Stimulated activated CD4-positive, alpha-beta T cell treated with anti-CD3 and anti-CD28 coated beads, Interleukin-4, amount 100 ng/mL, for 48 hours (primary cell): ENCODE results near the gene GIPC1.

Experiments used
- DNase-seq, 2 donors: peaks; one replicate each; pipeline ENCODE4 v3.0.0-alpha.2; 2020; ENCODE audit warnings: low read depth in 2 of 2

The GIPC1 gene

DNA sequence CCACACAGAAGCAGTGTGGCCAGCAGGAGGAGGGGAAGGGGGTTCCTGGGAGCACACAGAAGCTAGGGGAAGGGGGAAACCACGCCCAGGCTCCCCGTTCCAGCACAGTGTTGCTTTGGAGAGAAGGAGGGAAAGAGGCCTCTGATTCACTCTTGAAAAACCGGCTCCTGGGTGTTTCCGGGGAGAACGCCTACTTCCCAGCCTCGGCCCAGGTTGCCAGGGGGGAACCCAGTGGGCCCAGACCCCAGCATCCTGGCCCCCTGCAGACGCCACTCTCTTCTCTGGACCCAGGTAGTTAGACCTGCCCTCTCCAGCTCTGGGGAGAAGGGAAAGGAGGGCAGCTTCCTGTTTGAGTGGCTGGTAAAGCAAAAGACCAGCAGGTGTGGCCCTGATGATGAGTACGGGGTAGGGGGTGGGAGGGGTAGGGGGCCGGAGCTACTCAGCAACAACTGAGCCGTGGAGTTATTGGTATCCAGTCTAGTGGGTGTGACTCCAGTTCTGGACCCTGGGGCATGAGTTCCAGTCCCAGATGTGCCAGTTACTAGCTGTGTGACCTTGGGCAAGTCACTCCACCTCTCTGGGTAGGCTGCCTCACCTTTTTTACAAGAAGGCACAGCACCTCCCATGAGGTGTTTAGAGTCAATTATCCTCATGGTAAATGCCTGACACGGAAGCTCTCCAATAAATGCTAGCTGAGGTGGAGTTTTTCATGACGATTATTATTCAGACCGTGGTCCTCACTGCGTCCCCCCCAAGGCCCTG is 836 bp downstream of the GIPC1 start:
- DNase-seq, result no peak

DNA sequence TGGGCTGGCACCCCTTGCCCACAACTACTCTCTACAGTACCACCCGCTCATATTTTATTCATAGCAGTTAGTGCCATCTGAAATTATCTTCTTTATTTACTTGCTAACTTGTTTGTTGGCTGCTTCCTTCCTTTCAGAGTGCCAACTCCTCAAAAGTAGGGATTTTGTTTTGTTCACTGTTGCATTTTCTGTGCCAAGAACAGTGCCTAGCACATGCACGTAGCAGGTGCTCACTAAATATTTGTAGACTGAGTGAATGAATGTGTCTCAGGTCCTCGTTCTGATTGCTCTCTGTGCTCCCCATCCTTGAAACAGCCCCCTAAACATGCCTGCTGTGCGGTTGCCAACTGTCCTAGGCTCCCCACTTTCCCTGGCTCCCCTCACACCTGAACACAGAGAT is 1.5 kb downstream of the GIPC1 start:
- no peak for DNase-seq

DNA sequence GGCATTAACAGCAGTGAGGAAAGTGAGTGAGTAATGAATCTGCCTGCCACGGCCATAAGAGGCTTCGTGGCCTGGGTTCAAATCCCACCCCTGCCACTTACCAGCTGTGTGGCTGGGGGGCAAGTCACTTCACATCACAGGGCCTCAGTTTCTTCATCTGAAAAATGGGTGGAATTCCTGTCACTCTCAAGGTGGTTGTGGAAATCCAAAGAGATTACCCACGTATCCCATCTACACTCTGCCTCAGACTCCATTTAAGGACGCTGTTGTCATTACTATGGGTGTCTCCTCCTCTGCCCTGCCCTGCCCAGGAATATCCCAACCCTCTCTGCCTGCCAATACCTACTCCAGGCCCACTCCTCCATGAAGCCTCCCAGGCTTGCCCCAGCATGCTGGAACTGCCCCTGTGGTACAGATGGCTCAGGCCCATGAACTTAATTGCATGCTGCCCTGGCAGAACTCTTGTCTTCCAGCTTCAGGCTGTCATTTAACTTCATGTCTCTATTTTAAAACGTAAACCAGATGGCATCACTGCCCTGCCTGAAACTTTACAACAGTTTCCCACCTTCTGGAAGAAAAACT is 3.1 kb downstream of the GIPC1 start:
- DNase-seq, result no peak

- no peak for DNase-seq
Measured at GRCh38 chr19:14487370-14488125, 8.4 kb downstream of the GIPC1 start.

DNA sequence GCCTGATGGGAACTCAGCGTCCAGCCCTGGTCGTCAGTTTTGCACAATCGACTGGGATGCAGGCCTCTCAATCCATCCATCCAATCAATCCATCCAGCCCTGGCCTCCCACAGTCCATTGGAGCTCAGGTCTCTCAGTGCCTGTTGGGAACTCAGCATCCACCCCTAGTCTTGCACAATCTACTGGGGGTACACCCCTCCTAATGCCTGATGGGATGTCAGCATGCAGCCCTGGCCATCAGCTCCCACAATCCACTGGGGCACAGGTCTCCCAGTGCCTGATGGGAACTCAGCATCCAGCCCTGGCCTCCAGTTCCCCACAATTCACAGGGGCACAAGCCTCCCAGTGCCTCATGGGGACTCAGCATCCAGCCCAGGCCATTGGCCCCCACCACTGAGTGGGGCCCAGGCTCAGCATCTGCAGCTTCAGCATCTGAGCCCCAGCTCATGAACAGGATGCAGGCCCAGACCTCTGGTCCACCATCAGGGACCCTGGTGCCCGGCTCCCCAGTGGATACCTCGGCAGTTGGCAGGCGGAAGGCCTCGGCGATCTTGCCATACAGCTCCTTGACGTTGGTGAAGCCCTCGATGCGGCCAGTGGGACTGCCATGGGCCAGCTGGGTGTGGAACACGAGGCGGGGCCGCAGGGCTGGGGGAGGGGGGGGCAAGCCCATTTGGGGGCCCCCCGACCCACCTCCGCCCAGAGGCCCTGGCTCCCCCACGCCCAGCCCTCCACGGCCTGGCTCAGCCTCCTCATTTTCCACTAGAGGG is 13.6 kb downstream of the GIPC1 start:
- no peak for DNase-seq

DNA sequence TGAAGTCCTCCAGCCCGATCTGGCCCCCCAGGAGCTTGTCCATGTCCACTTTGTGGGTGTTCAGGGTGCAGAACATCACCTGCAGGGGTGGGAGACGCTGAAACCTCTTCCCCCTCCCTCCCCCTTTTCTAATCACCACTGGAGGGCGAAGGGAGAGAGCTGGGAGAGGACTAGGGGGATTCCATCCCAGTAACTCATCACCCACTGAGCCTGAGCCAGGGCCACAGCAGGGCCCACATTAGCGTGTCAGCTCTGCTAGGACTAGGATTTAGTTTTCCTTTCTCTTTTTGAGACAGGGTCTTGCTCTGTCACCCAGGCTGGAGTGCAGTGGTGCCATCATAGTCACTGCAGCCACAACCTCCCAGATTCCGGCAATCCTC is 15.2 kb downstream of the GIPC1 start:
- DNase-seq, result no peak

DNA sequence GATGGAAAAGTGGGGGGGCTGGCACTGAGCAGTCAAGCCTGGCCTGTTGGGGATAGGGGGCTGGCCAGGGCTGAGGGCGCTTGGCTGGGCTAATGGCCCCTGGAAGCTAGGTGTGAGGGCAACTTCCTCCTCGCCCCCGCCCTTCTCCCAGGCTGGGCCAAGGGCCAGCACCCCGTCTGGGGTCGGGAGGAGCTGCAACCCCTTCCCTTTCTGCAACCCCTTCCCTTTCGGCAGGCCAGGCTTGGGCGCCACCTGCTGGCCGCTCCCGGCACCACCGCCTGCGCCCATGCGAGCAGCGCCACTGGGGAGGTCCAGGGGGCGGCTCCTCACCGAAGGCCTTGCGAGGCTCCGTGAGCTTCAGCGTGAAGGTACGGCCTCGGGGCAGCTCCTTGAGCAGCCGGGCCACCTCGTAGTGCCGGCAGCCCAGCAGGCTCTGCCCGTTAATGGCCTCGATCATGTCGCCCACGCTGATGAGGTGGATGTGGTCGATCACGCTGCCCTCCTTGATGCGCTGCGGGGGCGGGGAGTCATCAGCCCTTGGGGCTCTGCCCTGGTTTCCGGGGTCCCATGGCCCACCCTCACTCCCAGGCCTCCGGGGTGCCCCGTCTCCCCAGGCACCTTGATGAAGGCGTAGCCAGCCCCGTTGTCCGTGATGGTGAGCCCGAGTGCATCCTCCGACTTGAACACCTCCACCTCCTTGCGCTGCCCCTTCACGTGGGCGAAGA is 15.8 kb downstream of the GIPC1 start:
- peak; percentile 61 to 75 for DNase-seq

DNA sequence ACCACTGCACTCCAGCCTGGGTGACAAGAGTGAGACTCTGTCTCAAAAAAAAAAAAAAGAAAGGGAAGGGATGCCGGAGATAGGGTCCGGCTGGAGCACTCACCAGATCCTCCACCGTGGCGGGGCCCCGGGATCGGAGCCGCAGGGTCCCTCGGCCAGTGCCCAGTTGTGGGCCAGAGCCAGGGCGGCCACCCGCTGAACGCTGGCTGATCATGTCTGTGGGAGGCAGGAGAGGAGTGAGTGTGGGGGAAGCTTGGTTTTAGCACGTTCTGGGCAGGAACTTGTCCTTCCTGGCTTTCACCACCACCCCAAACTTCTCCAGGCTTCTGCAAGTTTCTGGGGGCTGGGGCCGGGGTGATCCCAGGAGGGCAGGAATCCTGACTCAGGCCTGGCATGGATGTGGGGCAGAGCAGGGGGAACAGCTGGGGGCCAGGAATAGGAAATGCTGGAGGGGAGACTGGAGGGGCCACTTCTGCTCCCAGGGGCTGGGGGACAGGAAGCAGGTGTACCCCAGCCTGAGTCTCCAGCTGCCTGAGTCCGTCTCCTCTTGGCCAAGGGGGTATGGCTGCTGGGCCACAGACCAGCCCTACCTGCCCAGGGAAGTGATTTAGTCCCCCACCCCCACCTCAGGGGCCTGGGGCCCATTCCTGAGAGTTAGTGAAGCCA is 16.5 kb downstream of the GIPC1 start:
- no peak for DNase-seq

GRCh38 chr19:14478113-14478545 is 17.8 kb downstream of the GIPC1 start:
- no peak for DNase-seq

- DNase-seq, result no peak
Measured at GRCh38 chr19:14477418-14478112, 18.4 kb downstream of the GIPC1 start.

DNA sequence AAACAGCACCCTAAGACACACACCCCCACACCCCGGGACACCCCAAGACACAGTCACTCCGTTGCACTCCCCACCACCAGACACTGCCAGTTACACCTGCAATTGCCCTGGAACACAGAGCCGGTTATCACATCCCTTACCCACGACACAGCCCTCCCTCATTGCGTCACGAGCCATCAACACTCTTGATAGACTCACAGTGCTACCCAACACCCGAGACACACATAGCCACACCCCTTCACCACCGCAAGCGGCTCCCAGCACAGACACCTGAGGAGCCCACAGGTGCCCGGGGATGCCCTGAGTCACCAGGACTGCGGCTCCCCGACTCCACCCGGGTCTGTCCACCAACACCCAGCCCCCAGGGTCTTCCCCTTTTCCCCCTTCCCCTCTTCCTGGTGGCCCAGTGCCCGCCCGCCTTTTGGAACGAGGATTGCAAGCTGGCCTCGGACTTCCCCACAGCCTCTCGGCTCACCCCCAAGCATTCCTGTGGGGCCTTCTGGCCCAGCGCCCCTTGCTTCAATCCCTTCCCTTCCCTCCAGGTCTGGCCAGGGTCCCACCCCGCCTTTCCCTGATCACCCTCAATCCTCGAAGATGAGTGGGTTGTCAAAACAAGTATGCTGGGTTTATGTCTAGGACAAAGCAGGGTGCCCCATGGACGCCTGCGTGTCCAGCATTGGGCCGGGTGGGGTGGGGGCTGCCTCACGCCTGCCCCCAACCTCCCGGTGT is 19.1 kb downstream of the GIPC1 start:
- DNase-seq, result no peak

GRCh38 chr19:14476327-14476672 is 19.6 kb downstream of the GIPC1 start:
- no peak for DNase-seq

DNA sequence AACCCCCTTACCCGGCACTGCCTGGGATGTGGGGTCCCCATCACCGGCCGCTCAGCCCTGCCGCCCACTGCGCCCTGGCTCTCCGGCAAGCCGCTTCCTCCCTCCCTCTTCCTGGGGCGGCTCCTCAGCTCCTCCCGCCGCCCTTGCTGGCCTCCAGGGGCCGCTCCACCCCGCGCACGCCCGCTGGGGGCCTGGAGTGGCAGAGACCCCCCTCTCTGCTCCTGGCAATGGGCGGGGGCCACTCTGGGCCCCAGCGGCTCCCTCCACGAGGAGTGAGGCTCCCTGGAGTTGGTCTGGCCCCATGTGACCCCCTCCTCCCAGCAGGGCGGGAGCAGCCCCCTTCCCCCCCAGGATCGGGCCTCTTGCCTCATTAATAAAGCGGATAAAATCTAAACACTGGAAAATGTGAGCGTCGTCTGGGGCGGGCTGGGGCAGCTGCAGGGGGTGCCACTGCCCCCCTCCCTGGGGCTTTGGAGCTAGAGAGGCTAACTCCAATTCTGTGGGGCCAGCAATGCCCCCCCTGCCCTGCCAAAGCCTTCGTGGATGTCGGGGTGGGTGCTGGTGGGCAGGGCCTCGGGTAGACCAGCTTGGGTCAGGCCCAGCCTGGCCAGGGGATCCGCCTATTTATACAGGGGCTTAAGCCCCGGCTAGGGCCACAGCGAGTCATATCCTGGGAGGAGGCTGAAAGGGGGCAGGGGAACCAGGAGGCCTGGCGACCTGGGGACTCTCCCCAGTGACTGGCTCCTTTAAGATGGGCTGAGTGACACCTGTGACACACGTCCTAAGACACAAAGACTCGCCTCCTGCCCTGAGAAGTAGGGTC is 20.5 kb downstream of the GIPC1 start, which contains the start of gene PTGER1:
Gene PTGER1, minus strand, starts transcription at position 104 of the 823 bp plus-strand sequence. CDS start 1,034 bp downstream, outside the sequence.
- peak in 1 of 2 donors; percentile 39 for DNase-seq

DNA sequence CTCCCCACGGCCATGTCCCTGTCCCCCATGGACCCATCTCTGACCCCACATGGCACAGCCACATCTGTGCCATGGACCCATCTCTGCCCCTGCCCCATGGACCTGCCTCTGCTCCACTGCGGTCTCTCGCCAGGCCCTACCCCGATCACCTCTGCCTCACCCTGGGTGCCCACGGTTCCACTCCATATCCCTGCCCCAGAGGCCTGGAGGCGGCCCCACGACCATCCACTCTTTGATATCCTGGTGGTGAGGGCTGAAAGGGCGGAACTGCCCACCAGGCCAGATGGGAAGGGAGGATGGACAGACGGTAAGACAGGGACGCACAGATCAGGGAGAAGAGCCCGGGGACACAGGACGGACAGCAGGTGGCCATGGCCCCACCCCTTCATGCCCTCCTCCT is 21.1 kb downstream of the GIPC1 start:
- no peak for DNase-seq

DNA sequence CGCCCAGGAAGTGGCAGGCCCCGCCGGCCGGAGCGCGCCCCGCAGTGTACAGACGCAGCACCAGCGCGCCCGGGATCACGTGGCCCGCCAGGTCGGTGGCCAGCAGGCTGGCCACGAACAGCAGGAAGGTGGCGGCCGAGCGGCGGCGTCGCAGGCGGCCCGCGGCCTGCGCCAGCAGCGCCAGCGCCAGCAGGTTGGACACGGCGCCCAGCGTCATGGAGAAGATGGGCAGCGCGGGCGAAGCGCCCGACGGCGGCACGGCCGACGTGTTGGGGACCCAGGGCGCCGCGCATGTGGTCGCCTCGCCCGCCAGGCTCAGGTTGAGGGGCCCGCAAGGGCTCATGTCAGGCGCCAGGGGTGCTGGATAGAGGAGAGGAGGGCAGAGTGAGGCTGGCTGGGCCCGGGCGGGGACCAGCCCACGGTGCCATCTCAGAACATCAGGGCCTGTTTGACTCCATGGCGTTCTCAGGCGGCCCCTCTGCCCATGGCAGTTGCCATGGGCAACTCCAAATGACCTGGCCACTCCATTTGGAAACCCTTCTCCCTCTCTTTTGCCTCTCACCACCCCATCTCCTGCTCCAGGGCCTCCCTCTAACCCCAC is 21.8 kb downstream of the GIPC1 start:
- DNase-seq, result no peak

- no peak for DNase-seq
Measured at GRCh38 chr19:14473073-14473977, 22.6 kb downstream of the GIPC1 start.
